ENCODE data around the gene ABCA6. TPM values are rescaled to one million over a fixed set of nuclear protein-coding genes. Genes with fewer than 3 reads are reported as not detected.

ABCA6 gene
- polyA plus RNA-seq, 1 donor (not counting 4 experiments of a cell fraction or from before 2014, with no cell fraction given) = 0.14 TPM

DNA sequence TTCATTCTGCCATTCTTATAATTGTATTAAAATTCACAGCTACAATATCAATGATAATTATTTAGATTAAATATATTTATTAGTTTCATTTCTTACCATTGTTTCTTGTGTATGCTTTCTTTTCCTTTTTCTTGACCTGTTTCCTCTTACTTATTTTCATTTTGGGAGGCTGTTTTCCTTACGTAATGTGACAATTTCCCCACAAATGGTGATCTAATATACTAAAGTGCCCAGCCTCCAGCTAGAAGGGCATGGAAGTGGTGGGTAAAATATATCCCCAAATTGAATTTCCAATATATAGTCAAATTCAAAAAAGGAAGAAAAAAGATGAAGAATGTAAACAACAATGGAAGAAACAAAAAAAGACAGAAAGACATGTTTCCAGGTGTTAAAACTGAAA is 1.5 kb upstream of the ABCA6 start:
- H3K27ac ChIP-seq (ENCODE audit: control insufficient read depth, insufficient read depth, low read length) = no peak overlapping the region
- no peaks in the 10 kb centered on the region for H3K36me3 ChIP-seq (ENCODE audit: control insufficient read depth in 2 of 2, extremely low read depth in 1 of 2, insufficient read depth in 2 of 2, low read length in 2 of 2)
- FAIRE-seq (no peak), DNase-seq (ENCODE audit: low read depth, low spot score) (no peak)
- no peaks in the 10 kb centered on the region for H3K79me2 ChIP-seq (ENCODE audit: control insufficient read depth, insufficient read depth, low read length)
- no peaks in the 10 kb centered on the region for H3K4me1 ChIP-seq (ENCODE audit: control insufficient read depth, extremely low read depth, insufficient read depth, low read length)
- H3K9me3 ChIP-seq (ENCODE audit: control insufficient read depth, low read depth, low read length) = no peaks in the 10 kb centered on the region
- no peaks in the 10 kb centered on the region for H4K20me1 ChIP-seq (ENCODE audit: control insufficient read depth, extremely low read depth, insufficient read depth, low read length)
- no peak overlapping the region for H3K4me3 ChIP-seq (ENCODE audit: control insufficient read depth in 2 of 3, extremely low read depth in 1 of 3, insufficient read depth in 2 of 3, low read depth in 1 of 3, low read length in 3 of 3)
- dilution Hi-C loops (cut with MboI; ENCODE audit: extremely low pct_ligation_motif_present, low sequenced_read_pairs) = no loop called here
- no peaks in the 10 kb centered on the region for H3K27me3 ChIP-seq (ENCODE audit: control insufficient read depth, extremely low read depth, insufficient read depth, low read length)
- H3K9me1 ChIP-seq (ENCODE audit: control insufficient read depth, extremely low read depth, insufficient read depth, low read length) = no peaks in the 10 kb centered on the region
- TF ChIP-seq, protein P1, sequence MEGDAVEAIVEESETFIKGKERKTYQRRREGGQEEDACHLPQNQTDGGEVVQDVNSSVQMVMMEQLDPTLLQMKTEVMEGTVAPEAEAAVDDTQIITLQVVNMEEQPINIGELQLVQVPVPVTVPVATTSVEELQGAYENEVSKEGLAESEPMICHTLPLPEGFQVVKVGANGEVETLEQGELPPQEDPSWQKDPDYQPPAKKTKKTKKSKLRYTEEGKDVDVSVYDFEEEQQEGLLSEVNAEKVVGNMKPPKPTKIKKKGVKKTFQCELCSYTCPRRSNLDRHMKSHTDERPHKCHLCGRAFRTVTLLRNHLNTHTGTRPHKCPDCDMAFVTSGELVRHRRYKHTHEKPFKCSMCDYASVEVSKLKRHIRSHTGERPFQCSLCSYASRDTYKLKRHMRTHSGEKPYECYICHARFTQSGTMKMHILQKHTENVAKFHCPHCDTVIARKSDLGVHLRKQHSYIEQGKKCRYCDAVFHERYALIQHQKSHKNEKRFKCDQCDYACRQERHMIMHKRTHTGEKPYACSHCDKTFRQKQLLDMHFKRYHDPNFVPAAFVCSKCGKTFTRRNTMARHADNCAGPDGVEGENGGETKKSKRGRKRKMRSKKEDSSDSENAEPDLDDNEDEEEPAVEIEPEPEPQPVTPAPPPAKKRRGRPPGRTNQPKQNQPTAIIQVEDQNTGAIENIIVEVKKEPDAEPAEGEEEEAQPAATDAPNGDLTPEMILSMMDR (optimal IDR thresholded peaks at IDR 0.05 in 1 of 3, IDR thresholded peaks at IDR 0.05 in 1 of 3, conservative IDR thresholded peaks at IDR 0.05 in 1 of 3; ENCODE audit: extremely low read depth in 1 of 3, insufficient read depth in 2 of 3, low read length in 3 of 3) = no peak
- TF ChIP-seq EZH2 (IDR thresholded peaks at IDR 0.05; ENCODE audit: low read length) = no peak
- no peak overlapping the region for H3K4me2 ChIP-seq (ENCODE audit: control insufficient read depth, extremely low read depth, insufficient read depth, low read depth, low read length)
- no peak overlapping the region for H2AFZ ChIP-seq (ENCODE audit: control insufficient read depth, low read length)
- no peak overlapping the region for H3K9ac ChIP-seq (ENCODE audit: control insufficient read depth, extremely low read depth, insufficient read depth, low read length)

DNA sequence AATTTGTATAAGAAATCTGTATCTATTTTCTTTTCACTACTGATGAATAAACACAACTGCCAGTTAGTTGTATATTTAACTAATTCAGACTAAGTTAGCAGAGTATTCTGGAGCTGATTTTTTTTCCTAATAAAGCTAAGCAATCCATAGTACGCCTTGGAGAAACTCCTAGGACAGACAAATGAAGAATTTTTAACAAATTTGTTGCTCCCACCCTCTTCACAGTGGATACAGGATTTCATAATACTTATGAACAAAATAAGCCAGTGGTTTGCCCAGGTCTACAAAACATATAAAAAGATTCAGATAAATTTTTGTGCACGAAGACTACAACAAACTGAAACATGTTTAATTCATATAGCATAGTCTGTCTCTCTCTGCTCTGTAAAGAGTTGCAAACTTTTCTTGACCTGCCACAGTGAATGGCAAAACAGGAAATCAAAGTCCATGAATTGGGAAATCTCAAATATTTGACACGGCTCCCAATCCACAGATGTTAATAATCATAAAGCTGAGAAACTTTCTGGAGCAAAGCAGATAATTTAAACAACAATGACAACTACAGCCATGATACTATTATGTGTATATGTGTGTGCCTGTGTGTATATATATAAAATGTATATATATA is 594 bp upstream of the ABCA6 start:
- no peaks in the 10 kb centered on the region for H3K36me3 ChIP-seq (ENCODE audit: control insufficient read depth in 2 of 2, extremely low read depth in 1 of 2, insufficient read depth in 2 of 2, low read length in 2 of 2)

More for the DNA sequence above, 594 bp upstream of the ABCA6 start:
- H3K9me1 ChIP-seq (ENCODE audit: control insufficient read depth, extremely low read depth, insufficient read depth, low read length) = no peaks in the 10 kb centered on the region
- H2AFZ ChIP-seq (ENCODE audit: control insufficient read depth, low read length) = no peak overlapping the region
- no peak overlapping the region for H3K4me3 ChIP-seq (ENCODE audit: control insufficient read depth in 2 of 3, extremely low read depth in 1 of 3, insufficient read depth in 2 of 3, low read depth in 1 of 3, low read length in 3 of 3)
- dilution Hi-C loops (cut with MboI; ENCODE audit: extremely low pct_ligation_motif_present, low sequenced_read_pairs) = no loop called here
- H3K4me1 ChIP-seq (ENCODE audit: control insufficient read depth, extremely low read depth, insufficient read depth, low read length) = no peaks in the 10 kb centered on the region
- no peak overlapping the region for H3K27ac ChIP-seq (ENCODE audit: control insufficient read depth, insufficient read depth, low read length)
- H3K27me3 ChIP-seq (ENCODE audit: control insufficient read depth, extremely low read depth, insufficient read depth, low read length) = no peaks in the 10 kb centered on the region
- H3K9ac ChIP-seq (ENCODE audit: control insufficient read depth, extremely low read depth, insufficient read depth, low read length) = no peak overlapping the region
- no peak for TF ChIP-seq EZH2 (IDR thresholded peaks at IDR 0.05; ENCODE audit: low read length)
- TF ChIP-seq, protein P1 (optimal IDR thresholded peaks at IDR 0.05 in 1 of 3, IDR thresholded peaks at IDR 0.05 in 1 of 3, conservative IDR thresholded peaks at IDR 0.05 in 1 of 3; ENCODE audit: extremely low read depth in 1 of 3, insufficient read depth in 2 of 3, low read length in 3 of 3) = no peak
- no peak for FAIRE-seq
- H3K79me2 ChIP-seq (ENCODE audit: control insufficient read depth, insufficient read depth, low read length) = no peaks in the 10 kb centered on the region
- H4K20me1 ChIP-seq (ENCODE audit: control insufficient read depth, extremely low read depth, insufficient read depth, low read length) = no peaks in the 10 kb centered on the region
- H3K4me2 ChIP-seq (ENCODE audit: control insufficient read depth, extremely low read depth, insufficient read depth, low read depth, low read length) = no peak overlapping the region
- no peaks in the 10 kb centered on the region for H3K9me3 ChIP-seq (ENCODE audit: control insufficient read depth, low read depth, low read length)
- no peak for DNase-seq (ENCODE audit: low read depth, low spot score)

Measured in keratinocyte (primary cell).